EH (cell line): Measurements from ENCODE around the gene SGK2.

Source experiments
- DNase-seq: peaks from one replicate; pipeline ENCODE4 v3.0.0-alpha.2; 2015; ENCODE audit warnings: low read depth

The SGK2 gene

DNA sequence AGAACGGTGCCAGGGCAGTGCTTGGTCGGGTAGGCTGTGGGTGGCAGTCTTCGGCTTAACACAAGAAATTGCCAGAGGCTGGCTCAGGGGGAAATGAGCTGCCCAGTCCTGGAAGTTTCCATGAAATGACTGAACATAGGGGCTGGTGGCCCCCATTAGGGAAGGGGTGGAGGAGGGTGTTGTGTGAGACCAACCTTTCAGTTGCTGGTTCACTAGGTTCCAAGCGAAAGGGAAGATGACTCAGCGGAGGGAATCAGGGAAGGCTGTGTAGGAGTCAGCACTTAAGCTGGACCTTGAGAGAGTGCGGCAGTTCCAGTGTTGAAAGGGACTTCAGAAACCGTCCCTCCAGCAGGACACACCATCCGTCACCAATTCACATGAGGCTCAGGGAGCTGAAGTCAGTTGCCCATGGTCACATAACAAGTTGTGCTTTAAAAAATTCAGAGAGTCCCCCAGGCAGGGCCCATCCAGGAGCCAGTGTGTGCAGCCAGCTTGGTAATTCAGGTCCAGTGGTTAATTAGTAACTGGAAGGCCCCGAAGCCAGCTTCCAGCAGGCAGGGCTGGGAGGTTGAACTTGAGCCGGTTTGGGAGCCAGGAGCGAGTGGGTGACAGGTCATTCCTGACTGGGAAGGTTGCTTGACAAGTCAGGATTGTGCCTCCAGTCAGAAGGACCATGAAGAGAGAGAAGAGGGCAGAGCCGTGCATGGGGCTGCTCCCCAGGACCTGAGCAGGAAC is at the start of gene SGK2:
Gene SGK2, plus strand, starts transcription at position 616 of the 735 bp plus-strand sequence. CDS start 7,469 bp downstream, outside the sequence.
- peak; percentile 18 for DNase-seq

DNA sequence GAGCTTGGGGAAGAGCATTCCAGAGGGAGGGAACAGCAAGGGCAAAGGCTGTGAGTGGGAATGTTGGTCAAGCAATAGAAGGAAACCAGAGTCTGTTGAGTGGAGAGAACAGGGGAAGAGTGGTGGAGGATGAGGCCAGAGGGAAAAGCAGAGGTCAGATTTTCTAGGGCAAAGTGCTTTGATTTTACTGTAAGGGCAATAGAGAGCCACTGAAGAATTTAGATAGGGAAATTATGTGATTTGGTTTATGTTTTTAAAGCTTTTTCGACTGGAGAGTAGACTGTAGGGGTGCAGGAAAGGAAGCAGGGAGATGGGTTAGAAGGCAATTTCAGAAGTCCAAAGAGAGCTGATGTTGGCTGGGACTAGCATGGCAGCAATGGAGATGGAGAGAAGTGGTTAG is 46.9 kb upstream of the SGK2 start:
- DNase-seq = no peak

DNA sequence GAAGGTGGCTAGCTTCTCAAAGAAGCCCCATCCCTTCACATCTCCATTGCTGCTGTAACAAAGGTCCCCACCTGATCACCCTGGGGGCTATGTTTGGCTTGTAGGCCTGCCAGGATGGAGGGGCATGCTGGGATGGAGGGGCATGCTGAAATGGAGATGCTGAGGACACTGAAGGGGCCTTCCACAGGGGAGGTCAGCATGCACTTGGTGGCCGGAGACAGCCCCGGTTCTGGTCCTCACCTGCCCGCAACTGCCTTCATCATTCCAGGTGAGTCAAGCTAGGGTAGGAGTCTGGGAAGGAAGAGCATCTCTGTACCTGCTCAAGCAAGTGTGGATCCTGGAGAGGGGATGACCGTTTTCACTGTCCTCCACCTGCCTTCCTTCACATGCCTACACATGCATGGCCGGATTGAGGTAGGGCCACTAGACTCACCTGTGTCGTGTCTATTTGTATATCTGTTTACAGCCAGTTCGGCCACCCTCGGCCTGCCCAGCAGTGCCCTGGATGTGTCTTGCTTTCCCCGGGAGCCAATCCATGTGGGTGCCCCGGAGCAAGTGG is 45.4 kb upstream of the SGK2 start:
- no peak for DNase-seq

DNA sequence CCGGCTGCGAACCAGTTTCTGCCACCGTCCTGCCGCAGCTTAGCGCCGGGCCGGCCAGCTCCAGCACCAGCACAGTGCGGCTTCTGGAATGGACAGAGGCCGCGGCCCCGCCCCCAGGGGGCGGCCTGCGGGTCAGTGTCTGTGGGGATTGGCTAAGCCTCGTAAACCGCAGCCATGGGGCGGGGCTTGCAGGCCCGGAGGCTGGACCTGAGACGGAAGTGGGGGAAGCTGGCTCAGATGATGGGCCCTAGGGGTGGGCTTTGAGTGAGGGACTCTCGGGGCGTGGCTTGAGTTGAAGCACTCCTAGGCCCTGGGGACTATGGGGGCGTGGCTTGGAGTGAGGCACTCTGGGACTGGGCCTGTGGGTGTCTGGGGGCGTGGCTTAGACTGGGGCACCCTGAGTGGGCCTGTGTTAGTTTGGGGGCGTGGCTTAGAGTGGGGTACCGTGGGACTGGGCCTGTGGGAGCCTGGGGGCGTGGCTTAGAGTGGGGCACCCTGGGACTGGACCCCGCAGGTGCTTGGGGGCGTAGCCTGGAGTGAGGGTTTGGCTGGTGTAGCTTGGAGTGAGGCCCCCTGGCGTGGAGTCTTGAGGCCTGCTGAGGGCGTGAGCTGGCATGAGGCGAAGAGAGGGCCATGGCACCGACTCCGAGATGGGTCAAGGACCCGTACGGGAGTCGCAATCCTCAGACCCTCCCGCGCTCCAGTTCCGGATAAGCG is 44.7 kb upstream of the SGK2 start:
- peak; percentile 95 for DNase-seq

DNA sequence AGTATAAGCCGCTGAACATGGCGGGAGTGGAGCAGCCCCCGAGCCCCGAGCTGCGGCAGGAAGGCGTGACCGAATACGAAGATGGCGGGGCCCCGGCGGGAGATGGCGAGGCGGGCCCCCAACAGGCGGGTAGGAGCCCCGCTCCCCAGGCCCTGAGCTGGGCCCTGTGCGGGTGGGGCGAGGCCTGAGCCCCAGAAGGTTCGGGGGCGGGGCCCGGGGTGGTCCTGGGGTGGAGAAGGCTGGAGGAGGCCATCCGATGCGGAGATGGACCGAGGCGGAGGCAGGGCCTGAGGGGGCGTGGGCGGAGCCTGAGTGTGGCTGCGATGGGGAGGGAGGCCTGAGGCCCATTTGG is 44.2 kb upstream of the SGK2 start:
- DNase-seq = peak; percentile 39

DNA sequence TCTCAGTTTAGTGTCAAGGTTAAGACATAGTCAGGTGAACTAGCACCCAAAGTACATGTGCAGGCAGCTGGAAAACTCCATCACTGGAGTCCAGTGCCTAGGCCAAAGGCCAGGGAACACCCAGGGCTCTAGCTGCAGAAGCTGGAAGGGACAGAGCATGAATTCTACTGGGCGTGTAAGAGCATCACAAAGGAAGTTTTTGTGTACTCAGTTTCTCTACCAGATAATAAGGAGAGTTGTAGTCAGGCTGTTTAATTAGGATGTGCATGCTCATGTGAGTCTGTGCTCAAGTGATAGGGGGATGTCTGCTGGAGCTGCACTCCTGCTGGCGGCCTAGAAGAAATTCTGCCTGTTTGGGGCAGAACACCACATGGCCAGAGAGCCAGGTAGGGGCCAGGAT is 43.2 kb upstream of the SGK2 start:
- DNase-seq = no peak

DNA sequence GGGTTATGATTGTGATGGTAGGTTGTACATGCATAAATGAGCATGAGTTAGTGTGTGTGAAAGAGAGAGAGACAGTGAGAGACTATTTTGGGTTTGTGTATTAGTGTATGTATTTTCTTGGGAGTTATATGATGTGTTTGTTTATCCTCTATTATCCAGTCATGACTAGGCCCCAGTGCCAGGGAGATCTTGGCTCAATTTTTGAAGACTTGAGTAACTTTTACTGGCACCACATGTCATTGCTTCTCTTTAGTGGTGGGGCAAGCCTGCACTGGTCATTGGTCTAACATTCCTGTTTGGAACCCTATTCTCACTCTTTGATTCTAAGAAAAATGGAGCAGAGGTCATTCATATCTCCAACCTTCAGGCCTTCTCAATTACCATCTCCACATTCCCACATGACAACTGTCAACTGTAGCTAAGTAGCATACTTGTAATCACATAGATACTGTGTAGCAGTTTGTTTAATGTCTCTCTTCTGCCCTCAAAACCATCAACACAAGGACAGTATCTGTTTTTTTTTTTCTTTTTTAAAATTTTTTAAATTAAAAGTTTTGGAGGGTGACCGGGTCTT is 42.5 kb upstream of the SGK2 start:
- DNase-seq = no peak

DNA sequence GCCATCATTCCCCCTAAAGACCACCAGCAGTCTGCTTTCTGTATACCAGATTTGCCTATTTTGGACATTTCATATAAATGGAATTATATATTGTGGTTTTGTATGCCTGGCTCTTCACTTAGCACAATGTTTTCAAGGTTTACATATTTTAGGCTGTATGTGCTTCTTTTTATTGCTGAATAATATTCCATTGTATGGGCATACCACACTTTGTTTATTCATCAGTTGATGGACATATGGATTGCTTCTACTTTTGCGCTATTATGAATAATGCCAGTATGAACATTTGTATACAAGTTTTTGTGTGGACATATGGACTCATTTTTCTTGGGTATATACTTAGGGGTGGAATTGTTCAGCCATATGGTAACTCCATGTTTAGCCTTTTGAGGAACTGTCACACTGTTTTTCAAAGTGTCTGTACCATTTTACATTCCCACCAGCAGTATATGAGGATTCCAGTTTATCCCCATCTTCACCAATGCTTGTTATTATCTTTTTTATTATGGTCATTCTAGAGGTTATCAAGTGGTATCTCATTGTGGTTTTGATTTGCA is 38.7 kb upstream of the SGK2 start:
- DNase-seq = no peak

DNA sequence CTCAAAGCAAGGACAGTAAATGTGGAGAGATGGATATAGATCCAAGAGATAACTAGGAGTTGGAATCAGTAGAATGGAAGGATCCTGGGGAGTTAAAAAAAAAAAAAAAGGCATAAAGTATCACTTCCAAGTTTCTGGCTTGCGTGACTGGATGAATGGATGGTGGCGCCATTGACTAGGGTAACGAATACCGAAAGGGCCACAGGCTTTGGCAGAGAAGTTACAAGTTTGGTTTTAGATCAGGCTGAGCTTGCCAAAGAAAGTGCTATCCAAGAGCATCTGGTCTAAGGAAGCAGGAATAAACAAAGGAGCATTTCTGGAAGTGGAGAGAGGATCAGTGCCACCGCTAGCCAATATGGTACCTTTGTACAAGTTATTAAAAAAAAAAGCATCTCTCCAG is 33.8 kb upstream of the SGK2 start:
- DNase-seq = no peak

DNA sequence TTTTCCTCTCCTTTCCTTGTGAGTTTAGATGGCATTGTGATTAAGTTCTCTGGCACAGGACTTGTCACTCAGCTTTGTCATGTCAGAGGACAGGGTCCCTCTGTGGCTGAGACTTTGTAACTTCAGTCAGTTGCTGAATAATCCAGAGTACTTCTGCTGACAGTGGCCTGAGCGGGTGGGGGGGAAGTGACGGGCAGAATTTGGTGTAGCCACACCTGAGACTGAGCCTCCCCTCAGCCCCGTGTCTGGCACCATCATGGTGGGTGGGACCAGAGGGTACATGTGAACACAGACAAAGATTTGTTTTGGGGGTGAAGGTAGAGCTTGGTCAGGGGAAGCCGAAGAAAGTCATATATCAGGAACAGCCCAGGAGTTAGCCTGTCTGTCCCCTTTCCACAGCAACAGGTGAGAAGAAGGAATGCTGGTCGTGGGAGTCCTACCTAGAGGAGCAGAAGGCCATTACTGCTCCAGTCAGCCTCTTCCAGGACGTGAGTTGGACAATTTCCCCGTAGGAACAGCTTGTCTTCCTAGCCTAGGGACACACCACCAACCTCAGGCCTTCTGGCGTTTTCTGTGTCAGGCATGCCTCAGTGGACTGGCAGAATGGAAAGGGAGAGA is 30.5 kb upstream of the SGK2 start:
- DNase-seq = no peak

DNA sequence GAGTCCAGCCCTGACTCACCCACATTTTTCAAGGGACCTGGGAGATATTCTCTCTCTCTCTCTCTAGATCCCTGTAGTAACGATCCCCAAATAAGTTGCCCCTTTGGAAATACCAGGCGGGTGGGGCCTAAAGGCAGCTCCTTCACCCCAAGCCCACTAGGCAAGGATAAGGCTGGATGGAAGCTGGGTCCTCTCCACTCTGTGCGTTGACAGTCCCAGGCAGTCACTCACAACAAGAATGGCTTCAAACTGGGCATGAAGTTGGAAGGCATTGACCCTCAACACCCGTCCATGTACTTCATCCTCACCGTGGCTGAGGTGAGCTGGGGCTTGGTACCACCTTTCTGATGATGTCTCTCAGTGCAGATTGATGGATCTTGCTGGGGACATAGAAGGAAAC is 29.8 kb upstream of the SGK2 start:
- DNase-seq = no peak

DNA sequence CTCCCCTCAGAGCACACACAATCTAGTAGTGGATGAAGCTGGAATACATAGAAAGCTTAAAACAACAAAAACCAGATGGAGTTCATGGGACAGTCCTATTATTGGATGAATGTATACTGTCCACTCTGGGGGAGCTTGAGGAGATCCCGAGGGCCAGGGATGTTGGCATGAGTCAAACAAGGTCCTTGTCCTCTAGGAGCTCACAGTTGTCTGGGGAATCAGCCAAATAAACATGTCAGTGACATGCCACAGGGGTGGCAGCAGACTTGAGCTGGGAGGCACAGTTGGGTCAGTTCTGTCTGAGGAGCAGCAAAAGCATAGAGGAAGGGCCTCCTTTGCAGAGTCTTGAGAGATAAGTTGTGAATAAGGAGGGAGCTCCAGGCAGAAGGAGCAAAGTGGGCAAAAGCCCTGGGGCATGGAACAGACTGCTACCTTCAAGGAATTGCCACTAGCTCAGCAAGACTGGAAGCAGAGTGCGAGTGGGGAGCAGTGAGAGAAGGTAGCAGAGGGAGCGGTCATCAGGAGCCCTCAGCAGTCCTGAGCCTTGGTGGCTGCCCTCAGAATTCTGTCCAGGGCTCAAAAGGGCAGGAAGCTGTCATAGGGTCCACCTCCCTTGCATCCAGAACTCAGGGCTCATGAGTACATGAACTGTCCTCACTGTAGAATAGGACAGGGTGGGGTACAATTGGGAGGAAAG is 29.2 kb upstream of the SGK2 start:
- no peak for DNase-seq

DNA sequence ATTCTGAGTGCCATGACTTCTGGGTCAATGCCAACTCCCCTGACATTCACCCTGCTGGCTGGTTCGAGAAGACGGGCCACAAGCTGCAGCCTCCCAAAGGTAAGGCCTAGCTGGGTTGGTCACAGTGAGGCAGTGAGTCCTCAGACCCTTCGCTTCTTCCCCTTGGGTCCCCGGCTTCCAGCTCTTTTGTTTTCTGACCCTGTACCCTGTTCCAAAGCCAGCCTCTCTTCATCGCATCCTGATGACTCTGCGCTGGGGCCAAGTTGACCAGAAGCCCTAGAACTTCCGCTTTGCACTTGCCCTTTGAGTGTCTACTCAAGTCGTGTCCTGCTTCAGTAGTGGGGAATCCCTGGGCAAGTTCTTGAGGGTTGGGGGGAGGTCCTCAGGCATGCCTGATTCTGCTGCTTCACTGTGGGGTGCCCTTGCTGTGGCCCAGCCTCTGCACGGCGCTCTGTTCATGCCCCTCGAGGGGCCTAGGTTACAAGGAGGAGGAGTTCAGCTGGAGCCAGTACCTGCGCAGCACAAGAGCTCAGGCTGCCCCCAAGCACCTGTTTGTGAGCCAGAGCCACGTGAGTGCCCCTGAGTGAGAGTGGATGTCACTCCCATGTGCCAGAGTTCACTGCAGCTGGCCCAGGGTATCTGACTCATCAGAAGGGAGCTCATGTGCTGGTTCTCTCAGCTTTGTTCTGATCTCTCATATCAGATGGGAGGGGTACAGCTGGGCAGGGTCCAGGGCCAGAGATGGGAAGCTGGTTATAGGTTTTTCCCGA is 28.3 kb upstream of the SGK2 start:
- no peak for DNase-seq

DNA sequence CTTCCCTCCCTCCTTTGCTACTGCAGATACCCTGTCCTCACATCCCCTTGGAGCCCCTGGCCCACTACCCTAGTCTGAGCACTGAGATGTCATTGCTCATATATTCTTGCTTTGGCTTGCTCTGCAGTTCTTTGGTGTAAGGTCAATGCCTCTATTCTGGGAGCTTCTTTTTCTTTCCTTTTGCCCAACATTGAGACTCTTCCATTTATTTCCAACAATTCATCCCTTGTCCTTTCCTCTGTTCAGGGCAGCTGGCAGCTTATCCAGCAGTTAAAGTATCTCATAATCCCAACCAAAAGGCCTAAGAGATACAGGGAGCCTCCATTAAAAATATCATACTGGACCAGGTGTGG is 27.8 kb upstream of the SGK2 start:
- DNase-seq = no peak

DNA sequence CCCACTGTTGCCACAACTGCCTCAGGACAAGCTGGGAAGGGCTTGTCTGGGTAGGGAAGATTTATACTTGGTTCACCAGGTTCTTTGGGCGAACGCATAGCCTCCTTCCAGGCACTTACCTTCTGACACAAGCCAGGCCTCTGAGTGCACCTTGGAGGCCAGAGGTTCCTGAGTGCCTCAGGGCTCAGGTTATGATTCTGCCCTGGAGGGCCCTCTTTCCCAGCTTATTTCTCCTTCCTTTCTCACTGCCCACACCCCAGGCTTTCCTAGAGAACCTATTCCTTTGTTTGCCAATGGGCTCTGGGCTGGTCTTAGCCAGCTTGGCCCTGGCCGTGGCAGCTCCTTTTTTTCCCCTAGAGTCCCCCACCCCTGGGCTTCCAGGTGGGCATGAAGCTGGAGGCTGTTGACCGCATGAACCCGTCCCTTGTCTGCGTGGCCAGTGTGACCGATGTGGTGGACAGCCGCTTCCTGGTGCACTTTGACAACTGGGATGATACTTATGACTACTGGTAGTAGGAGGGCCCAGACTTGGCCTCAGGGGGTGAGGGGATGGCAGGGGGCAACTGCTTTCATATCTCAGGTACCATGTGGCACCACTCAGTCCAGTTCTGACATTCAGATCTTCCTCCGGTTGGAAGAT is 26.3 kb upstream of the SGK2 start:
- DNase-seq = no peak

DNA sequence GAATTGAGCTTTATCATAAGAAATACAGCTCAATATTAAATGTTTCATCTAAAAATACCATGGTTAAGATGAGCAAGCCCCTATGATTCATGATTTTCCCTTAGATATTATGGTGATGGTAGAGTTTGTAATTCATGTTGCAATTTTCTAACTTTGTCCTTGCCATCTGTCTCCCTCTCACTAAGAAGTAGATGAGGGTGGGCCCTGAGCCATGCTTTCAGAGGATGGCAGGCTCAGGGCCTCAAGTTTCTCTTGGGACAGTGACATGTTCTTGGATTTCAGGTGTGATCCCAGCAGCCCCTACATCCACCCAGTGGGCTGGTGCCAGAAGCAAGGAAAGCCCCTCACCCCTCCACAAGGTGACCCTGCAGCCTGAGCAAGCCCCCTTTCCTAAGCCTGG is 25.8 kb upstream of the SGK2 start:
- DNase-seq = peak; percentile 32

DNA sequence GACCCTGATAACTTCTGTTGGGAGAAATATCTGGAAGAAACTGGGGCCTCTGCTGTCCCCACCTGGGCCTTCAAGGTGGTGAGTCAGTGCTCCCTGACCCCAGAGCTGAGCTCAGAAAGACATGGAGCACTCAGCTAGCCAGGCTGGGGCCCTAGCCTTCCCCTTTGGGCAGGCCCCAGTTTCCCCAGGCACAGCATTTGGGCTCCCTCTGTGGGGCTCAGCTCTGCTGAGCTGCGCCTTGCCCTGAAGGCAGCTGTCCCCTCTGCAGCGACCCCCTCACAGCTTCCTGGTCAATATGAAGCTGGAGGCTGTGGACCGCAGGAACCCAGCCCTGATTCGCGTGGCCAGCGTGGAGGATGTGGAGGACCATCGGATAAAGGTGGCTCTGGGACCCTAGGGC is 24.8 kb upstream of the SGK2 start:
- DNase-seq = no peak

DNA sequence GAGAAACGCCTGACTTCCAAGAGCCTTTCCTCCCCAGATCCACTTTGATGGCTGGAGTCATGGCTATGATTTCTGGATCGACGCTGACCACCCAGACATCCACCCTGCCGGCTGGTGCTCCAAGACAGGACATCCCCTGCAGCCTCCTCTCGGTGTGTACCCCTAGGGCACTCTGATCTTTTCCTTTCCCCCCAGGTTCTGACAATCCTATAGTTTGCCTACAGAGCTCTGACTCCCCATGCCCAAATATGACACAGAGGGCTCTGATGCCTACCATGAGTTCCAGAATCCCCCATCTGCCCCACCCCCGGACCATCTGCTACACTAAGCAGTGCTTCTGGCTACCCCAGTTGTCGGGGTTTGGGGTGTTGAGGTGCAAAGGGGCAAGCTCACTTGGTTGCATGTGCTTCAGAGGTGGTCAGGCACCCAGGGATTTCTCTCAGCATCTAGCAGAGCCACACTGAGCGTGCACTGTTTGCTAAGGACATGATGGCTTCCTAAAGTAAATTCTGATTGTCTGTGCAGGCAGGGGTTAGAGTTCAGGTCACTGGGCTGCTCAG is 24.0 kb upstream of the SGK2 start:
- DNase-seq = no peak

DNA sequence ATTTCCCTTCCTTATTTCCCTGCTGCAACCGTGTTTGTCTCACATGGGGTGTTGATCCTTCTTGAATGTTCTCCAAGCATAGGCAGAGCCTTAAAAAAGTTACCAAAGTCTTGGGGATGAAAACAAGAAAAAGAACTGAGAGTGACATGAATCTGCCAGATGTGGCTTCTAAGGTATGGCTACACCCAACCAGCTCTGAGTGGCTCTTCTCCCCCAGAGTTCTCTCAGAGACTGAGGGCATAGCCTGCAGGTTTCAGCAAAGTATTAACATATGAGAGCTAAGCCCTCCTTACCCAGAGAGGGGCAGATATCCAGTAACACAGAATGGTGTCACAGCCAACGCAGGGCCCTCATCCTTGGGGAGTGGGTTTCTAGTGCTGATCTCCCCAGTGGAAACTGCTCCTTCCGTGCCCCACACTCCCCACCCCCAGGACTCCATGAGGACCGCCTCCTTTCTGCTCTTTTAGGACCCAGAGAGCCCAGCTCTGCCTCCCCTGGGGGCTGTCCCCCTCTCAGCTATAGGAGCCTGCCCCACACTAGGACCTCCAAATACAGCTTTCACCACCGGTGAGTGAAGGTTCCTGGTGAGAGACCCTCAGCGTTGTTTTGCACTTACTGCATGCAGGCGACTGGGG is 23.3 kb upstream of the SGK2 start:
- no peak for DNase-seq
